Testis (tissue), 2 donors: ENCODE results near the gene TCEA2.

Source experiments
- CTCF ChIP-seq, 3 experiments: fragments of 450-650 bp in 2 of 3; fragments of 200-600 bp in 1 of 3; sonication (generic) in 1 of 3; IDR thresholded peaks; one replicate each; pipeline ENCODE4 v1.5.1; 2016 to 2019; ENCODE audit warnings: antibody characterized with exemption in 3 of 3, mild to moderate bottlenecking in 2 of 3, moderate library complexity in 1 of 3
- POLR2A ChIP-seq: fragments of 450-650 bp; IDR thresholded peaks from one replicate; pipeline ENCODE4 v1.6.1; 2017; ENCODE audit warnings: antibody characterized with exemption, mild to moderate bottlenecking, moderate library complexity

- TF ChIP-seq CTCF (IDR thresholded peaks at IDR 0.05) = no peak
- no peak for TF ChIP-seq POLR2A
These were observed 41.9 kb downstream of the TCEA2 start for GRCh38 chr20:64104667-64105451.
